ENCODE results near the gene HEPHL1.
"Not testable (repeated sequence)": the region's sequence is repeated elsewhere in the genome, so short reads cannot be mapped to it uniquely, and the experiment has no call there.

Gene HEPHL1

DNA sequence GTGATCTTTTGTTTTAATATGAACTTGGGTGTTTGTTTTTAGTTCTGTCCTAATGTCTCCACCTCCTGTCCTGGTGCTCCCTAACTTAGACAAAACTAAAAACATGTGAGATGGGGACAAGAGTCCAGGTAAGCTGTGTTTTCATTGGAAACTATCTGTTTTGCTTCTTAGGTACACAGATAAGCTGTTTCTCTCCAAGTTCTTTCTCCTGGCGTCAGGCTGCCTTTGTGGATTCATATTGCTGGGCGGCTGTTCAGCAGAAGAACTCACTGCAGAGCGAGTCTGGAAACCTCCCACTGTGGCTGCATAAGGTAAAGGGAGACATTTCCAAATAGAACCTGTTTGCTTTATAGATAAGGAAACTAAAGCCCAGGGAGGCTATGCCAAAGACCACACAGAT is 132.2 kb downstream of the HEPHL1 start:
- H3K79me2 ChIP-seq (ENCODE audit: insufficient read depth, low read length): peaks cover 49% of the 10 kb centered on the region
- no peak for TF ChIP-seq EZH2 (IDR thresholded peaks at IDR 0.05; ENCODE audit: borderline replicate concordance, low read depth, low read length, severe bottlenecking)
- TF ChIP-seq, protein P1, sequence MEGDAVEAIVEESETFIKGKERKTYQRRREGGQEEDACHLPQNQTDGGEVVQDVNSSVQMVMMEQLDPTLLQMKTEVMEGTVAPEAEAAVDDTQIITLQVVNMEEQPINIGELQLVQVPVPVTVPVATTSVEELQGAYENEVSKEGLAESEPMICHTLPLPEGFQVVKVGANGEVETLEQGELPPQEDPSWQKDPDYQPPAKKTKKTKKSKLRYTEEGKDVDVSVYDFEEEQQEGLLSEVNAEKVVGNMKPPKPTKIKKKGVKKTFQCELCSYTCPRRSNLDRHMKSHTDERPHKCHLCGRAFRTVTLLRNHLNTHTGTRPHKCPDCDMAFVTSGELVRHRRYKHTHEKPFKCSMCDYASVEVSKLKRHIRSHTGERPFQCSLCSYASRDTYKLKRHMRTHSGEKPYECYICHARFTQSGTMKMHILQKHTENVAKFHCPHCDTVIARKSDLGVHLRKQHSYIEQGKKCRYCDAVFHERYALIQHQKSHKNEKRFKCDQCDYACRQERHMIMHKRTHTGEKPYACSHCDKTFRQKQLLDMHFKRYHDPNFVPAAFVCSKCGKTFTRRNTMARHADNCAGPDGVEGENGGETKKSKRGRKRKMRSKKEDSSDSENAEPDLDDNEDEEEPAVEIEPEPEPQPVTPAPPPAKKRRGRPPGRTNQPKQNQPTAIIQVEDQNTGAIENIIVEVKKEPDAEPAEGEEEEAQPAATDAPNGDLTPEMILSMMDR (IDR thresholded peaks at IDR 0.05; ENCODE audit: borderline replicate concordance, extremely low read depth, low read length, poor library complexity, severe bottlenecking): no peak

DNA sequence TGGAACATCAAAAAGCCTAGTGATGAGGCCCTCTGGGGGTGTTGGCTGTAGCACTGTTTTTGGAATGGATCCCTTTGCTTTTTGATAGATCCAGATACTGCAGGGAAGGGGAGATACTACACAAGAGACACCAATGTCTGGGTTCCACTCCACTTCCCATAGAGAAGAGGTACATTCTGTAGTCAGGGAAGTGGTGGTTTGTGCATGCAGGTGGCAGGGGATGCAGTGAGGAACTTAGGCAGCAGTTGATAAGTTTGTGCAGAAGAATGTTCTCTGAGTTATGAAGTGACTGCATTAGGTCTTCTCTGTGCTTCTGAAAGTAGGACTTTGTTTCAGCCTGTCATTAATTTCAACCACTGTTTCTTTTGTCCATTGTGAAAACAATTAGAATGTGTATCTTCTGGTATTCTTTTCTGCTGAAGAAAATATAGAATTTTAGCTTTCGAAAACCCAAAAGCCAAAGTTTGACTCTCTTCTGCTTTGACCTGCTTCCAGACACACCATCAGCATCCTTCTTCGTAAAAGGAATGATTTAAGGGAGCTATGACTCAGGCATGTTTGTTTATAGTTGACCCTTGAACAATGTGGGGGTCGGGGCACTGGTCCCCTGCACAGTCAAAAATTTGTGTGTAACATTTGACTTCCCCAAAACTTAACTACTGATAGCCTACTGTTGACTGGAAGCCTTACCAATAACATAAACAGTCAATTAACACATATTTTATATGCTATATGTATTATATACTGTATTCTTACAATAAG is 133.1 kb downstream of the HEPHL1 start:
- no peak overlapping the region for H3K4me3 ChIP-seq (ENCODE audit: low read depth in 1 of 2, low read length in 2 of 2)
- H3K27ac ChIP-seq (ENCODE audit: low read length): no peak overlapping the region
- no peak for TF ChIP-seq EZH2 (IDR thresholded peaks at IDR 0.05; ENCODE audit: borderline replicate concordance, low read depth, low read length, severe bottlenecking)
- TF ChIP-seq, protein P1 (IDR thresholded peaks at IDR 0.05; ENCODE audit: borderline replicate concordance, extremely low read depth, low read length, poor library complexity, severe bottlenecking): no peak
- ATAC-seq (ENCODE audit: insufficient read depth, low read depth): no peak
- DNase-seq: no peak
- no peak overlapping the region for H3K4me2 ChIP-seq (ENCODE audit: insufficient read depth, low read length)
- H3K27me3 ChIP-seq (ENCODE audit: insufficient read depth, low read length, poor library complexity): no peaks in the 10 kb centered on the region
- H2AFZ ChIP-seq (ENCODE audit: low read depth, low read length): no peak overlapping the region
- H4K20me1 ChIP-seq (ENCODE audit: insufficient read depth, low read length): peaks cover 41% of the 10 kb centered on the region
- H3K9ac ChIP-seq (ENCODE audit: low read depth, low read length): no peak overlapping the region
- peaks cover 41% of the 10 kb centered on the region for H3K79me2 ChIP-seq (ENCODE audit: insufficient read depth, low read length)
- no peaks in the 10 kb centered on the region for H3K4me1 ChIP-seq (ENCODE audit: insufficient read depth, low read length)
- peaks cover 3% of the 10 kb centered on the region for H3K9me3 ChIP-seq (ENCODE audit: insufficient read depth, low read length, severe bottlenecking)
- peaks cover 11% of the 10 kb centered on the region; the same call in 1 of the 2 replicates for H3K36me3 ChIP-seq (ENCODE audit: insufficient read depth, low read length)

More for the DNA sequence above, 132.2 kb downstream of the HEPHL1 start:
- no peak overlapping the region for H3K4me3 ChIP-seq (ENCODE audit: low read depth in 1 of 2, low read length in 2 of 2)
- H3K27ac ChIP-seq (ENCODE audit: low read length): no peak overlapping the region
- no peaks in the 10 kb centered on the region for H3K4me1 ChIP-seq (ENCODE audit: insufficient read depth, low read length)
- no peak for DNase-seq
- H3K9me3 ChIP-seq (ENCODE audit: insufficient read depth, low read length, severe bottlenecking): peaks cover 3% of the 10 kb centered on the region
- H2AFZ ChIP-seq (ENCODE audit: low read depth, low read length): no peak overlapping the region
- no peak overlapping the region for H3K4me2 ChIP-seq (ENCODE audit: insufficient read depth, low read length)
- no peak for ATAC-seq (ENCODE audit: insufficient read depth, low read depth)
- peaks cover 49% of the 10 kb centered on the region for H4K20me1 ChIP-seq (ENCODE audit: insufficient read depth, low read length)
- no peaks in the 10 kb centered on the region for H3K27me3 ChIP-seq (ENCODE audit: insufficient read depth, low read length, poor library complexity)
- no peak overlapping the region for H3K9ac ChIP-seq (ENCODE audit: low read depth, low read length)
- peaks cover 11% of the 10 kb centered on the region; the same call in 1 of the 2 replicates for H3K36me3 ChIP-seq (ENCODE audit: insufficient read depth, low read length)

DNA sequence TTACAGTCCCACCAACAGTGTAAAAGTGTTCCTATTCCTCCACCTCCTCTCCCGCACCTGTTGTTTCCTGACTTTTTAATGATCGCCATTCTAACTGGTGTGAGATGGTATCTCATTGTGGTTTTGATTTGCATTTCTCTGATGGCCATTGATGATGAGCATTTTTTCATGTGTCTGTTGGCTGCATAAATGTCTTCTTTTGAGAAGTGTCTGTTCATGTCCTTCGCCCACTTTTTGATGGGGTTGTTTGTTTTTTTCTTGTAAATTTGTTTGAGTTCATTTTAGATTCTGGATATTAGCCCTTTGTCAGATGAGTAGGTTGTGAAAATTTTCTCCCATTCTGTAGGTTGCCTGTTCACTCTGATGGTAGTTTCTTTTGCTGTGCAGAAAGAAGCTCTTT is 136.2 kb downstream of the HEPHL1 start:
- peaks cover 15% of the 10 kb centered on the region for H3K79me2 ChIP-seq (ENCODE audit: insufficient read depth, low read length)
- not testable (repeated sequence) for H3K4me1 ChIP-seq (ENCODE audit: insufficient read depth, low read length); ATAC-seq (ENCODE audit: insufficient read depth, low read depth)

More for the DNA sequence above, 136.2 kb downstream of the HEPHL1 start:
- H3K9me3 ChIP-seq (ENCODE audit: insufficient read depth, low read length, severe bottlenecking); H3K27ac ChIP-seq (ENCODE audit: low read length); H3K9ac ChIP-seq (ENCODE audit: low read depth, low read length); H3K27me3 ChIP-seq (ENCODE audit: insufficient read depth, low read length, poor library complexity); H3K4me3 ChIP-seq (ENCODE audit: low read depth in 1 of 2, low read length in 2 of 2); H3K4me2 ChIP-seq (ENCODE audit: insufficient read depth, low read length); H2AFZ ChIP-seq (ENCODE audit: low read depth, low read length); DNase-seq: not testable (repeated sequence)
- peaks cover 11% of the 10 kb centered on the region; the same call in 1 of the 2 replicates for H3K36me3 ChIP-seq (ENCODE audit: insufficient read depth, low read length)
- H4K20me1 ChIP-seq (ENCODE audit: insufficient read depth, low read length): peaks cover 13% of the 10 kb centered on the region; the same call in 1 of the 2 replicates
